HUES48 (cell line): ENCODE results near the gene COL5A1.

Source experiments
- H3K27ac ChIP-seq: one replicate; pipeline ENCODE4 v1.7.0; 2013; ENCODE audit warnings: low read depth, low read length, inconsistent platforms
- H3K27me3 ChIP-seq: 2 replicates; pipeline ENCODE4 v1.6.1; 2013; ENCODE audit warnings: mild to moderate bottlenecking, low read length; ENCODE audit not compliant: control insufficient read depth, insufficient read depth
- H3K36me3 ChIP-seq: 2 replicates; pipeline ENCODE4 v1.6.1; 2013; ENCODE audit warnings: low read length; ENCODE audit not compliant: control insufficient read depth, insufficient read depth
- H3K4me1 ChIP-seq: 2 replicates; pipeline ENCODE4 v1.6.1; 2013; ENCODE audit warnings: mild to moderate bottlenecking, low read length; ENCODE audit not compliant: control insufficient read depth, insufficient read depth
- H3K4me3 ChIP-seq: 2 replicates; pipeline ENCODE4 v1.5.1; 2013; ENCODE audit warnings: mild to moderate bottlenecking, low read depth, low read length
- H3K9ac ChIP-seq: 2 replicates; pipeline ENCODE4 v1.6.1; 2013; ENCODE audit warnings: mild to moderate bottlenecking, low read depth, low read length, moderate library complexity
- H3K9me3 ChIP-seq: 2 replicates; pipeline ENCODE4 v1.6.1; 2013; ENCODE audit warnings: low read length; ENCODE audit not compliant: control insufficient read depth, insufficient read depth

Gene COL5A1

DNA sequence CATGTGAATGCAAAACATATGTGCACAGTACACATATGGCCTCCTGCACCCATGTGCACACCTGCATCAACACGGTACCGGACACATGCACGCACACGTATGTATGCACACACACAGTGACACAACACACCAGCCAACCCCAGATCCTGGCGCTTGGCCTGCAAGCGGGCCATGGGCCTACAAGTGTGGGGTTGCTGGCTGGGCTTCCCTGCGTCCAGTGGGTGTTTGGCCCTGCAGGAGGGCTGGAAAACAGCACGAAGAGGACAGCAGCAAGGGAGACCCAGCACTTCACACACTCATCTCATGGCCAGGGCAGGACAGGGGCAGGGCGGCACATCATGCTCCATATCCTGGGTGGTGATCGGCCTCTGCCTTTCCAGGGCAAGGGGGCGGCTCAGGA lies 77.7 kb downstream of the COL5A1 start:
- Histone ChIP-seq H3K4me1 (no peaks in the 10 kb centered on the region), H3K36me3 (no peaks in the 10 kb centered on the region), H3K4me3 (no peak overlapping the region), H3K9ac (no peak overlapping the region), H3K27ac (no peak overlapping the region), H3K9me3 (no peaks in the 10 kb centered on the region), H3K27me3 (no peaks in the 10 kb centered on the region)

DNA sequence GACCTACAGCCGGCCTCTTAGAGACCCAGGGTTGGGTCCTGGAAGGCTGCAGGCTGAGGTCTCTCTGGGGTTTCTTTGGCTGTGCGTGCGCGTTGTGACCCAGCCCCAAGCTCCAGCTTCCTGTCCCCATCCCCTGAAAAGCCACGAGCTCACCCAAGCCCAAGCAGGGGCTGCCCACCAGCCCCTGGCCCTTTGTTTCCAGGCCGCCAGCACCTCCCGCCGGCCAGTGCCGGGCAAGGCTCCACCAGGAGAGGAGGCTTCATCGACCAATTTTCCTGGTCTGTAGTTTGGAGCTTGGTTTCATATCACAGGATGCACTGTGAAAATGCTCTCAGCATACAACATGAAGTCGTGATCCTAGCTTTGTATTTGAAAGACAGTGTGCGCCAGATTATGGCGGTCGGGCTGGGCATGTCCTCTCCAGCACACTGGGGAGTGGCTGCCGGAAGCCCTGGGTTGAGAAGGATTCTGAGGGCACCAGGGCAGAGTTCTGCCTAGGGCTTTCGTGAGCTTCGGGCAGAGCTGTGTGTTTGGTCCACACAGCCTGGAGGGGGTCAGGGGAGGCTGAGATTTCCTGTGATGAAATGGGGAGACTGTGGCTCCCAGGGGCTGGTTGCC lies 78.6 kb downstream of the COL5A1 start:
- Histone ChIP-seq H3K27me3 (no peaks in the 10 kb centered on the region), H3K36me3 (no peaks in the 10 kb centered on the region), H3K9me3 (no peaks in the 10 kb centered on the region), H3K4me3 (no peak overlapping the region), H3K27ac (no peak overlapping the region), H3K9ac (no peak overlapping the region), H3K4me1 (no peaks in the 10 kb centered on the region)

DNA sequence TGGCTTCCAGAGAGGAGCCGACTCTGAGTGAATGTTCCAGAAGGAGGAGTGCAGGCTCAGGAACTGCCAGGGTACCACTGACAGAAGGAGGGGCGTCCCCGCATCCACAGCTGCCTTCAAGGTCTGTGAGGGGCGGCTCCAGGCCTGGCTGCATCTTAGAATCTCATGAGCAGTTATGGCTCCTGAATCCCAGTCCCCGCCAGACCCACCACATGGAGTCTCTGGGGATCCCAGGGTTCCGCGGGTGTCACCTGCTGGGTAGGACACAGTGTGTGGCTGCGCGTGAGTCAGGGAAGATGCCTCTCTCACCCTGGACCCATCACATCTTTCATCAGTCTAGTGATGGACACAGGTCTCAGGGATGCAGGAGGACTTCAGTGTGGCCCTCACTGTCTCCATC lies 79.2 kb downstream of the COL5A1 start:
- Histone ChIP-seq H3K27me3 (no peaks in the 10 kb centered on the region), H3K27ac (no peak overlapping the region), H3K36me3 (no peaks in the 10 kb centered on the region), H3K4me3 (no peak overlapping the region), H3K9ac (no peak overlapping the region), H3K4me1 (no peaks in the 10 kb centered on the region), H3K9me3 (no peaks in the 10 kb centered on the region)

DNA sequence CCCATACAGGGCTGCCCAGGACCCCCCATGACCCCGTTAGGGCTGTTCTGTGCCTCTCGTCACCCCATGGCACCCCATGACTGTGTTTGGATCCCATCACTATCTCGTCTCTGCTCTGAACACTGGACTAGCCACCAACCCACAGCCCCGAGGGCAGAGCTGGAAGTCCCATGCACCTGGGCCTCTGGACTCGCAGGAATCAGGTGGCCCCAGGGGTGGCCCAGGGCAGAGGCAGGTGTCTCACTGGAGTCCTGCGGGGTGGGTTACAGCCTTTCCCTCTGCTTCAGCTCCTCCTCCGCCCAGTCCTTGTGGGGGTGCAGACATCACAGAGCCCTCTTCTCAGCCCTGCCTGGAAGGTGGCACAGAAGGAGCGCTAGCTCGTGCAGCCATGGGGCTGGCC lies 79.7 kb downstream of the COL5A1 start:
- Histone ChIP-seq H3K4me3 (no peak overlapping the region), H3K9me3 (no peaks in the 10 kb centered on the region), H3K36me3 (no peaks in the 10 kb centered on the region), H3K9ac (no peak overlapping the region), H3K27ac (no peak overlapping the region), H3K27me3 (no peaks in the 10 kb centered on the region), H3K4me1 (no peaks in the 10 kb centered on the region)

DNA sequence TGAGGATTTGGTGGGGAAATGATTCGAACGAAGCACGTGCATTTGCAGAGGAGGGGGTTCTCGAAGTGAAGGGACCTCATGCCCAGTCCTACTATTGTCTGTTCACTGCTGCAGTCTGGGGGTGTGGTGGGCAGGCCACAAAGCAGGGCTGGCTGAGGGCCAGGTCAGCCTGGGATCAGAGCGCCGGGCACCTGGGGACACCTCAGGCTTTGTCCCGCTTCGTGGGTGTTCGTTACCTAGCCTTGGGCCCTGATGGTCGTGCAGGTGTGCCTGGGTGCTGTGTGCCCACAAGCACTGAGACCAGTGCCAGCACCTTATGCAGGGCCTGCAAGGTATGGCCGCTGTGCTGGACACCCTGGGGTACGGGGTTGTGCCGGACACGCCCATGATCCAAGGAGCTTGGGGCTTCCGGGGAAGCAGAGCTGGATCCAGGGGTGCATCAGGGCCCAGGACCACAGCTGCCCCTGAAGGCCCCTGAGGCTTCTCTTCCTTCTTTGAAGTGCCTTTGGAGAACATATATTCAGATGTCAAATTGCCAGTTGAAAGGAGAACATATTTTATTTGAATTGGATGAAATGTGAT lies 80.6 kb downstream of the COL5A1 start:
- H3K27me3 ChIP-seq = no peaks in the 10 kb centered on the region

DNA sequence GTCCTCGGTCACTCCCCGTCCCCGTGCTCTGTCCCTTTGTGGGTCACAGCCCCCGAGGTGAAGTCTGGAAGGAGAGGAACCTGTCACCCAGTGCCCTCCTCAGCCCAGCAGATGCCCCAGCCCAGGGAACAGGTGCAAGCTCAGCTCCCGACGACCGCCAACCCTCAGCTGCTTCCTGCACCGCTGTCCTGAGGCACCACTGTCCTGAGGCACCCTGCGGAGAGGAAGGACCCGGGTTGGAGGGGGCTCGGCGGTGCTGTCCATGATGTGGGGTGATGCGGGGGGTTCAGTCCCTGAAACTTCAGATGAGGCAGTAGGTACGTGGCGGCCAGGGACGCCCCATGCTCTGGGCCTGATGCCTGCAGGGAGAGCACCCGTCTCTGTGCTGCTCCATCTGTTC lies 81.4 kb downstream of the COL5A1 start:
- Histone ChIP-seq H3K9ac (no peak overlapping the region), H3K36me3 (no peaks in the 10 kb centered on the region), H3K27me3 (no peaks in the 10 kb centered on the region), H3K27ac (no peak overlapping the region), H3K4me3 (no peak overlapping the region), H3K9me3 (no peaks in the 10 kb centered on the region), H3K4me1 (no peaks in the 10 kb centered on the region)

More for the DNA sequence above, 80.6 kb downstream of the COL5A1 start:
- no peaks in the 10 kb centered on the region for H3K9me3 ChIP-seq
- no peaks in the 10 kb centered on the region for H3K36me3 ChIP-seq
- H3K4me3 ChIP-seq = no peak overlapping the region
- H3K4me1 ChIP-seq = no peaks in the 10 kb centered on the region
- no peak overlapping the region for H3K27ac ChIP-seq
- H3K9ac ChIP-seq = no peak overlapping the region

DNA sequence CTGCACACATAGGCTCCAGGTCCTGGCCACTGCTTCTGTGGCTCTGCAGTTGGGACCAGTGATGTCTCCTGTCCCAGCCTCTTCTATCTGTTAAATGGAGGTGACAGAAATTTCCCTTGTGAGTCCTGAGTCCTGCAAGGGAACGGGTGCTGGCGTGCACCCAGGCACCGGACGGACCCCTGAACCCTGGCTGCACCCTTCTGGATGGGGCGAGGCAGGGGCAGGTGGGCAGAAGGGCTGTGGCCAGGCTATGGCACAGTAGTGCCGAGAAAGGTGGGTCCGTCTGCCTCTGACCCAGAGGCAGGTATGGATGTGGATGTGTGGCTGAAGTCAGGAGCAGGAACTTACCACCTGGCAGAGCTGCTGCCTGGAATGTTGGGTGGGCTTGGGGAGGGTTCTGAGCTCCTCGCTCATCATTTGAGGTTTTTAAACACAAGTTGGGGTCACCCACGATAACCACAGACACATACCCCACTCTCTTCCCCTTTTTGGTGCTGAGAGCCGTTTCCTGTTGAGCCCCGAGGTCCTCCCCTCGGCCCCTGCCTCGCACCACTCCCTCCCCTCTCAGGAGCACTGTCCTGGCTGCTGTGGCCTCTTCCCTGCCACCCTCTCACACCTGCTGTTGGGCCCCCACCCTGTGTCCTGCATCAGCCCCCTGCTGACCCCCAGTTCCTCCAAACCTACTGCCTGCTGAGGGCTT lies 82.0 kb downstream of the COL5A1 start:
- Histone ChIP-seq H3K9me3 (no peaks in the 10 kb centered on the region), H3K4me1 (no peaks in the 10 kb centered on the region), H3K9ac (no peak overlapping the region), H3K27me3 (no peaks in the 10 kb centered on the region), H3K36me3 (no peaks in the 10 kb centered on the region), H3K4me3 (no peak overlapping the region), H3K27ac (no peak overlapping the region)

DNA sequence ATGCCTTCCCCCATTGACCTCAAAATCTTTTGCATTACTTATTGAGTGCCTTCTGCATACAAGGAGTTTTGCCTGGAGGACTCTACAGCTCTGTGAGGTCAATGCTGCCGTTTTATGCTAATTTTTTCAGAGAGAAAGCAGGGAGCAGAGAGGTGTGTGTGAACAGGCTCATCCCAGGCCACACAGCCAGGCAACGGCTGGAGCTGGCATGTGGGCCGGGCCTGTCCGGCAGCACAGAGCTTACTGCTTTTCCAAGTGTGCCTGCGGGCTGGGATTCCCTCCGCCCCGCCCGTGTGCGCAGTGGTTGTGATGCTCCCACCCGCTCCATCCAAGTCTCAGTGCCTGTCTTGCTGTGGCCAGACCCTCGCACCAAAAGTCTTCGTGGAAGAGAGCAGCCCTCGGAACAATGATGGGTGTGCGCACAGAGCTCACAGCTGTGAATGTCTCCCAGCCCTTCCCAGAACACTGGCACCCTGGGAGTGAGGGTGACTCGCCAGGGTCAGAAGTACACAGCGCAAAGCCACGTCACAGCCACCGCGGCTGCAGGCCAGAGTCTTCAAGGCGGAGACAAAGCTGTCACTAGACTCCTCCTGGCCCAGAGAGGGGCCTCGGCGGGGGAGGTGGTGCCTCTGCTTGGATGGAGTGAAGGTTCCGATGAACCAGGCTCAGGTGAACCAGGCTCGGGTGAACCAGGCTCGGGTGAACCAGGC lies 82.8 kb downstream of the COL5A1 start:
- Histone ChIP-seq H3K4me3 (no peak overlapping the region), H3K27ac (no peak overlapping the region), H3K36me3 (no peaks in the 10 kb centered on the region), H3K4me1 (no peaks in the 10 kb centered on the region), H3K27me3 (no peaks in the 10 kb centered on the region), H3K9ac (no peak overlapping the region), H3K9me3 (no peaks in the 10 kb centered on the region)

DNA sequence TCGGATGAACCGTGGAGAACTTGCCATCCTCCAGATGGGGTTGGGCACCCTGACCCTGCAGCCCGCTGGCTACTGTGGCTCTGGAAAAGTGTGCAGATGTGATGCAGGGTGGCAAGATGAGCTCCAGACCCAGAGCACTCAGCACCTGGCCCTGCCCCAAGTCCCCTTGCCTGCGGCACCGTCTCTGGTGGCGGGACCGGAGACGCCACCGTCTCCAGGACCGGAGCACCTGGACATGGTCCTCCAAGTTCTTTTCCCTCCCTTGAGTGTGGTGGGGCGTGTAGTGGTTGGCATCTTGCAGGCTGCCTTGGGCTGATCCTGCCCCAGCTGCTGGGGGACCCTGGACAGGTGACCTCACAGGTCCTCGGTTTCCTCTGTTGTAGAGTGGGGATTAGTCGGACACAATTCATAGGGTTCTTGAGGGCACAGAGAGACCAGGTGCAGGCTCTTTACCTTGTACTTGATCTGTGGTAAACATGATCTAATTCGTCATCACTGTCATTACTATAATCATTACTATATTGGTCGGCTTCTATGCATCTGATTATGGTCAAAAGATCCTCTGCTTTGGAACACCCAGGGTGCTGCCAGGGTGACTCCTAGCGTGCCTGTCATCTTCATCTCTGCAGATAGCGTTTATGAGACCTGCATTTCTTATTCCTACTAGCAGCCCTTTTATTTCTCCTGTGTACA lies 83.5 kb downstream of the COL5A1 start:
- no peaks in the 10 kb centered on the region for H3K36me3 ChIP-seq
- no peaks in the 10 kb centered on the region for H3K27me3 ChIP-seq
- no peaks in the 10 kb centered on the region for H3K4me1 ChIP-seq
- no peak overlapping the region for H3K27ac ChIP-seq
- no peak overlapping the region for H3K4me3 ChIP-seq
- H3K9ac ChIP-seq = no peak overlapping the region
- no peaks in the 10 kb centered on the region for H3K9me3 ChIP-seq

DNA sequence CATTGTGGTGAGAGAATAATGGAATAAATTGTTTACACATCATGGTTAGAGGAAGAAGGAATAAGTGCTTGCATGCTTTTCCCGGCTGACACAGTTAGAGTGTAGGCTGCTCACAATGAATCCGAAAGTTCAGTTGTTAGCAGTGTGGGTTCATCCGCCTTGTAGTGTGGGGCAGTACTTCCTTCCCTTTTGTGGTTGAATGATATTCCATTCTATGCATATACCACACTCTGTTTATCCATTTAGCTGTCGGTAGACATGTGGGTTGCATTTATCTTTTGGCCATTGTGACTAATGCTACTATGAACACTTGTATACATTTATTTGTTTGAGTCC lies 84.0 kb downstream of the COL5A1 start:
- no peak overlapping the region for H3K4me3 ChIP-seq

More for the DNA sequence above, 84.0 kb downstream of the COL5A1 start:
- no peaks in the 10 kb centered on the region for H3K9me3 ChIP-seq
- H3K27ac ChIP-seq = no peak overlapping the region
- H3K4me1 ChIP-seq = no peaks in the 10 kb centered on the region
- no peak overlapping the region for H3K9ac ChIP-seq
- H3K27me3 ChIP-seq = no peaks in the 10 kb centered on the region
- H3K36me3 ChIP-seq = no peaks in the 10 kb centered on the region
